K562 (cell line): ENCODE results near the gene SPATA3. TPM values are rescaled to one million over a fixed set of nuclear protein-coding genes. Genes with fewer than 3 reads are reported as not detected.

Experiments used
- ATAC-seq: fragments of 200-7000 bp; cut with Tn5 transposase; 3 replicates; pipeline ENCODE4 v1.9.1; 2020; ENCODE audit warnings: moderate library complexity
- BruUV-seq: library from RNA; stranded (reverse); fragments of 400-500 nt; replicated peaks from 2 replicates; lab custom pipeline; 2021; lab: Mats Ljungman, UMichigan
- CTCF ChIA-PET: fragments of 300-600 bp; formaldehyde crosslinking; extraction: SDS; loops from one replicate; lab custom pipeline; 2021; ENCODE audit warnings: low intra/inter-chr PET ratio; lab: Yijun Ruan, JAX
- POLR2A ChIA-PET: fragments of 300-600, 350-650 bp; sonication (Branson Sonifier 250); formaldehyde crosslinking; extraction: SDS; loops from one replicate; lab custom pipeline; 2021; ENCODE audit warnings: antibody characterized with exemption, inconsistent platforms; lab: Yijun Ruan, JAX
- DNase-seq, 4 experiments: peaks; one replicate each; pipeline versions ENCODE4 v3.0.0 to v3.0.0-alpha.2; 2011 to 2018; ENCODE audit warnings: low spot score in 3 of 4, mixed read lengths in 3 of 4; ENCODE audit errors: extremely low read depth in 1 of 4
- FAIRE-seq: peaks from 2 replicates; lab custom pipeline; 2011; peaks lifted over from hg19 to GRCh38; lab: Jason Lieb, UNC
- H2AFZ ChIP-seq: 2 replicates; pipeline ENCODE4 v1.6.0; 2011; ENCODE audit warnings: low read depth, low read length, control low read depth, inconsistent platforms
- H3K27ac ChIP-seq: fragments of 200-600 bp; 3 replicates; pipeline ENCODE4 v1.8.0; 2011; ENCODE audit warnings: low read depth, mild to moderate bottlenecking, control low read depth, inconsistent platforms, low read length, moderate library complexity, mixed read lengths; ENCODE audit errors: extremely low read depth
- H3K27me3 ChIP-seq, 2 experiments: fragments of 300-600 bp in 1 of 2; 2 replicates in 1 of 2; 3 replicates in 1 of 2; pipeline versions ENCODE4 v1.6.0 to v1.8.0; 2011; ENCODE audit warnings: inconsistent platforms in 2 of 2, low read length in 2 of 2, mild to moderate bottlenecking in 1 of 2, mixed read lengths in 1 of 2, moderate library complexity in 1 of 2; ENCODE audit not compliant: control insufficient read depth in 2 of 2, insufficient read depth in 2 of 2
- H3K36me3 ChIP-seq: fragments of 300-600 bp; 3 replicates; pipeline ENCODE4 v1.8.0; 2011; ENCODE audit warnings: mild to moderate bottlenecking, low read length, inconsistent platforms; ENCODE audit not compliant: control insufficient read depth, insufficient read depth
- H3K4me1 ChIP-seq, 2 experiments: fragments of 200-600 bp in 1 of 2; replicated peaks in 1 of 2; 2 replicates in 1 of 2; 3 replicates in 1 of 2; pipeline versions ENCODE4 v1.5.1 to v1.8.0; 2011; ENCODE audit warnings: inconsistent platforms in 2 of 2, low read length in 2 of 2, mild to moderate bottlenecking in 1 of 2, mixed read lengths in 1 of 2, moderate library complexity in 1 of 2; ENCODE audit not compliant: control insufficient read depth in 2 of 2, insufficient read depth in 2 of 2
- H3K4me2 ChIP-seq: 2 replicates; pipeline ENCODE4 v1.6.1; 2011; ENCODE audit warnings: low read length, control low read depth, inconsistent platforms, mixed read lengths; ENCODE audit not compliant: insufficient read depth
- H3K4me3 ChIP-seq: fragments of 200-600 bp; sonication (generic), shearing (Covaris generic); 2 replicates; pipeline ENCODE4 v1.5.1; 2016; ENCODE audit warnings: control low read depth, inconsistent platforms
- H3K79me2 ChIP-seq: fragments of 200-600 bp; 3 replicates; pipeline ENCODE4 v1.8.0; 2011; ENCODE audit warnings: low read length, inconsistent platforms; ENCODE audit not compliant: control insufficient read depth, insufficient read depth
- H3K9ac ChIP-seq, 2 experiments: 2 replicates each; pipeline versions ENCODE4 v1.6.0 to v1.6.1; 2011; ENCODE audit warnings: low read depth in 2 of 2, low read length in 2 of 2, control low read depth in 1 of 2, inconsistent platforms in 1 of 2, mild to moderate bottlenecking in 1 of 2, mixed read lengths in 1 of 2; ENCODE audit not compliant: insufficient read depth in 1 of 2
- H3K9me1 ChIP-seq: one replicate; pipeline ENCODE4 v1.6.0; 2011; ENCODE audit warnings: inconsistent platforms, mild to moderate bottlenecking, low read length, moderate library complexity; ENCODE audit not compliant: control insufficient read depth, insufficient read depth
- H3K9me3 ChIP-seq: replicated peaks from 2 replicates; pipeline ENCODE4 v1.5.1; 2011; ENCODE audit warnings: low read depth, low read length, inconsistent platforms; ENCODE audit not compliant: control insufficient read depth, insufficient read depth
- H4K20me1 ChIP-seq: replicated peaks from 2 replicates; pipeline ENCODE4 v1.6.1; 2011; ENCODE audit warnings: low read length, inconsistent platforms, mixed read lengths; ENCODE audit not compliant: control insufficient read depth, insufficient read depth
- BRCA1 ChIP-seq, 2 experiments: fragments of 450-650 bp in 1 of 2; sonication (generic) in 1 of 2; formaldehyde crosslinking in 1 of 2; IDR thresholded peaks; 2 replicates each; pipeline versions ENCODE4 v1.5.0 to v1.6.1; 2017 to 2020; ENCODE audit warnings: mild to moderate bottlenecking in 1 of 2, missing genetic modification reagents in 1 of 2
- CC2D1A ChIP-seq: fragments of 450-650 bp; IDR thresholded peaks from 2 replicates; pipeline ENCODE4 v1.6.1; 2017; ENCODE audit warnings: mild to moderate bottlenecking
- CCAR2 ChIP-seq: fragments of 200-400 bp; formaldehyde crosslinking; IDR thresholded peaks from 2 replicates; pipeline ENCODE4 v1.6.1; 2017; ENCODE audit warnings: mild to moderate bottlenecking, low read depth, low read length
- ELF1 ChIP-seq: fragments of 200-800 bp; sonication (Bioruptor generic); IDR thresholded peaks from 2 replicates; pipeline ENCODE4 v1.6.1; 2016; ENCODE audit warnings: missing genetic modification characterization, missing compliant biosample characterization
- ERF ChIP-seq: fragments of 450-650 bp; formaldehyde crosslinking; IDR thresholded peaks from 2 replicates; pipeline ENCODE4 v1.4.0; 2020; ENCODE audit warnings: mild to moderate bottlenecking, mixed read lengths
- FOS ChIP-seq: IDR thresholded peaks from 3 replicates; pipeline ENCODE4 v1.6.1; 2011; ENCODE audit not compliant: insufficient read length; ENCODE audit errors: extremely low read depth
- FOXJ2 ChIP-seq: fragments of 200-800 bp; sonication (Bioruptor generic); IDR thresholded peaks from 2 replicates; pipeline ENCODE4 v1.6.1; 2016; ENCODE audit warnings: missing genetic modification characterization, missing compliant biosample characterization
- GTF2A2 ChIP-seq: IDR thresholded peaks from 2 replicates; pipeline ENCODE4 v1.6.1; 2016; ENCODE audit warnings: mild to moderate bottlenecking, missing genetic modification characterization, missing compliant biosample characterization
- KAT8 ChIP-seq: fragments of 450-650 bp; IDR thresholded peaks from 2 replicates; pipeline ENCODE4 v1.6.1; 2016; ENCODE audit warnings: low read depth, mild to moderate bottlenecking
- KDM2B ChIP-seq: fragments of 250-450 bp; sonication (Bioruptor Pico); IDR thresholded peaks from 2 replicates; pipeline ENCODE4 v1.8.0; 2021; ENCODE audit warnings: mild to moderate bottlenecking, moderate library complexity
- L3MBTL2 ChIP-seq: fragments of 450-650 bp; IDR thresholded peaks from 2 replicates; pipeline ENCODE4 v1.6.1; 2016; ENCODE audit warnings: mild to moderate bottlenecking, moderate library complexity
- RCOR1 ChIP-seq, 2 experiments: IDR thresholded peaks; 2 replicates each; pipeline ENCODE4 v1.6.1; 2012; ENCODE audit warnings: low read depth in 2 of 2, low read length in 2 of 2, borderline replicate concordance in 1 of 2, improper control_type of control experiment in 1 of 2
- RHOXF2B ChIP-seq: fragments of 250-450 bp; sonication (Bioruptor Pico); conservative IDR thresholded peaks from 2 replicates; pipeline ENCODE4 v1.5.1; 2021
- SMAD4 ChIP-seq: fragments of 250-450 bp; sonication (Bioruptor Pico); conservative IDR thresholded peaks from 2 replicates; pipeline ENCODE4 v1.8.0; 2021; ENCODE audit warnings: inconsistent platforms, mild to moderate bottlenecking, moderate library complexity
- SUPT5H ChIP-seq: fragments of 450-650 bp; IDR thresholded peaks from 2 replicates; pipeline ENCODE4 v1.6.1; 2016
- ZBTB7A ChIP-seq: IDR thresholded peaks from 2 replicates; pipeline ENCODE4 v1.6.1; 2011; ENCODE audit warnings: low read depth, mild to moderate bottlenecking, low read length, moderate library complexity, borderline replicate concordance; ENCODE audit not compliant: control insufficient read depth
- ZNF143 ChIP-seq: sonication (generic); formaldehyde crosslinking; IDR thresholded peaks from 2 replicates; pipeline ENCODE4 v1.9.0; 2022; ENCODE audit warnings: mild to moderate bottlenecking, missing genetic modification reagents
- ZNF408 ChIP-seq: fragments of 250-450 bp; sonication (Bioruptor Pico); IDR thresholded peaks from 2 replicates; pipeline ENCODE4 v1.4.0; 2020; ENCODE audit warnings: low read depth, mild to moderate bottlenecking, moderate library complexity
- WGBS: fragments of 100-300 bp; shearing (Covaris generic); methylation state at CpG from one replicate; pipeline ENCODE4 v1.1.6; 2016; ENCODE audit warnings: low coverage, mixed read lengths; ENCODE audit not compliant: insufficient coverage; ENCODE audit errors: missing lambda C conversion rate; 5-methylcytosine and 5-hydroxymethylcytosine counted together
- in situ Hi-C: fragments of 300-500 bp; cut with MboI; formaldehyde crosslinking; loops from 4 replicates; pipeline ENCODE4 v1.15.0; 2018; ENCODE audit warnings: inconsistent platforms, mixed read lengths
- intact Hi-C: fragments of 100-400 bp; cut with micrococcal nuclease; formaldehyde crosslinking; loops from 2 replicates; pipeline ENCODE4 v1.14.2; 2022
- polyA plus RNA-seq, 8 experiments: library from polyadenylated mRNA; depleted of rRNA in 4 of 8; stranded (reverse) in 5 of 8; unstranded in 3 of 8; fragments of >200 nt; fragmentation: Nextera tagmentation in 2 of 8; fragmentation: Illumina TruSeq in 1 of 8; extraction: Ambion mirVana in 2 of 8; extraction: Trizol in 1 of 8; gene quantifications; 2 replicates each; pipeline versions ENCODE4 v1.2.1 to v1.2.3, GENCODE V29; 2011 to 2014; ENCODE audit warnings: inconsistent platforms in 1 of 8, missing spikeins in 1 of 8
- total RNA-seq, 7 experiments: library from RNA; depleted of rRNA in 6 of 7; stranded (reverse); fragments of >200 nt in 6 of 7; fragmentation: Illumina TruSeq in 2 of 7; extraction: Trizol in 2 of 7; gene quantifications; 2 replicates each; pipeline versions ENCODE4 v1.2.1 to v1.2.3, GENCODE V29; 2011 to 2021; ENCODE audit warnings: low replicate concordance in 1 of 7

Gene SPATA3
- total and polyA plus RNA-seq, 9 of the 15 experiments (the other 6 are each of a cell fraction or from before 2014, with no cell fraction given) = not detected

DNA sequence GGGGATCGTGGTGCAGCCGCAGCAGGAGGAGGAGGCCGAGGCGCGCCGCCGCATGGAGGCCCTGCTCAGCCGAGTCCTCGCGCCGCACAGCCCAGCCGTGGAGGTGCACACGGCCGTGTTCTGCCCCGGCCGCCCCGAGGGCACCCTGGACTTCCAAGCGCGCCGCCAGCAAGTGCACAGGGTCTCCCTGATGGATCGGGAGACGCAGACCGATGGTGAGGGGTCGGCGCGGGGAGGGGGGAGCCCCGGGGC, 5.1 kb upstream of the SPATA3 start:
- no peak overlapping the region for H3K4me2 ChIP-seq
- CTCF ChIA-PET = no interaction called here

DNA sequence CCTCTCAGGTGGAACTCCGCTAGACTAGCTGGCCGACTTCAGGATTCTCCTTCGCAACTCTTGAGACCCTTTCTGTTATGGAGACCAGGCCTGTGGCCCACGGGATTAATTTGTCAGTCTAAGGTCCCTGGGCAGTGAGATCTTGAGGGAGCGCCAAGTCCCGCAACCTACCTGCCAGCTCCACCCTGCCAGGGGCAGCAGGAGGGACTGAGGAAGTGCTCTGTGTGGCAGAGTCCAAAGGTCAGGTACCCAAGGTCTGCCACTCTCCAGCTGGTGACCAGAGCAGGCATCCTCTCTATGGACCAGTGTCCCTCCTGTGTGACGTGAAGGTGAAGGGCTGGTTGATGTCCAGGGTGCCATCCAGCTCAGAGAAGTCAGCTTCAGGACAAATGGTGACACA, 4.3 kb upstream of the SPATA3 start:
- Histone ChIP-seq H3K4me1 (peaks cover 2 to 19% of the 10 kb centered on the region in 2 experiments; a peak in 2 of 5 replicates), H3K4me2 (no peak overlapping the region), H3K9ac (no peak overlapping the region), H3K9me1 (no peaks in the 10 kb centered on the region), H3K9me3 (no peaks in the 10 kb centered on the region), H3K27ac (no peak overlapping the region), H3K79me2 (no peaks in the 10 kb centered on the region), H3K4me3 (no peak overlapping the region), H3K36me3 (no peaks in the 10 kb centered on the region), H3K27me3 (peaks cover 19 to 66% of the 10 kb centered on the region in 2 experiments; a peak in 4 of 5 replicates), H2AFZ (no peak overlapping the region), H4K20me1 (no peaks in the 10 kb centered on the region; the same call in 1 of the 2 replicates)
- CTCF ChIA-PET = no interaction called here
- FAIRE-seq (no peak), DNase-seq (no peak), ATAC-seq (no peak)
- in situ Hi-C loops = no loop called here
- TF ChIP-seq KAT8 (no peak), BRCA1 (IDR thresholded peaks at IDR 0.05) (no peak), BRCA1 (CRISPR knock-in tag; IDR thresholded peaks at IDR 0.05) (no peak), SMAD4 (CRISPR knock-in tag) (no peak), ERF (CRISPR knock-in tag) (no peak), RHOXF2B (CRISPR knock-in tag) (no peak), FOS (no peak), RCOR1 (IDR thresholded peaks at IDR 0.05; ENCODE audit: borderline replicate concordance in 1 of 2, low read depth in 2 of 2, low read length in 2 of 2) (no peak), SUPT5H (no peak)
- whole genome bisulfite sequencing = 10% methylated on average over 3 of the region's 7 CpGs
- POLR2A ChIA-PET = interaction anchor here (0.6 kb wide), 1 partner anchor 583 kb away, joined by 3 read pairs; no protein-coding TSS in a partner anchor
- BruUV-seq = no TSS peak
- intact Hi-C loops = no loop called here

More for the DNA sequence above, 5.1 kb upstream of the SPATA3 start:
- H2AFZ ChIP-seq = no peak overlapping the region
- FAIRE-seq = no peak
- no peak overlapping the region for H3K9ac ChIP-seq
- TF ChIP-seq CC2D1A (no peak), L3MBTL2 (no peak), ZBTB7A (no peak), GTF2A2 (tag) (no peak), KDM2B (no peak), ZNF408 (no peak), CCAR2 (no peak), ZNF143 (CRISPR knock-in tag) (no peak), ELF1 (no peak), FOXJ2 (tag) (no peak)
- no peak overlapping the region for H3K4me3 ChIP-seq
- H3K4me1 ChIP-seq = peaks cover 2 to 19% of the 10 kb centered on the region in 2 experiments; a peak in 2 of 5 replicates
- no peak for DNase-seq
- no peak for ATAC-seq
- no peaks in the 10 kb centered on the region for H3K9me1 ChIP-seq
- no peaks in the 10 kb centered on the region for H3K79me2 ChIP-seq
- H3K36me3 ChIP-seq = no peaks in the 10 kb centered on the region
- no TSS peak for BruUV-seq
- no peak overlapping the region for H3K27ac ChIP-seq
- in situ Hi-C loops (no loop called here), intact Hi-C loops (no loop called here)
- H4K20me1 ChIP-seq = no peaks in the 10 kb centered on the region; the same call in 1 of the 2 replicates
- 20% methylated on average over 2 of the region's 27 CpGs for WGBS
- H3K27me3 ChIP-seq = peaks cover 16 to 58% of the 10 kb centered on the region in 2 experiments; a peak in 4 of 5 replicates
- no peaks in the 10 kb centered on the region for H3K9me3 ChIP-seq
- POLR2A ChIA-PET = interaction anchor here (0.9 kb wide), 1 partner anchor 9 kb away, joined by 4 read pairs; no protein-coding TSS in a partner anchor
